DOHH2 (cell line): ENCODE measurements around the gene SBSN.

Experiments used
- CTCF ChIP-seq: fragments of 200-600 bp; sonication (generic); IDR thresholded peaks from one replicate; pipeline ENCODE4 v1.5.1; 2014; ENCODE audit warnings: antibody characterized with exemption, mild to moderate bottlenecking, low read depth, low read length; ENCODE audit not compliant: poor library complexity, severe bottlenecking
- EZH2phosphoT487 ChIP-seq: fragments of 200-600 bp; sonication (generic); IDR thresholded peaks from 2 replicates; pipeline ENCODE4 v1.6.1; 2017; ENCODE audit warnings: borderline replicate concordance, mild to moderate bottlenecking, antibody characterized with exemption, low read length, moderate library complexity, mixed read lengths

DNA sequence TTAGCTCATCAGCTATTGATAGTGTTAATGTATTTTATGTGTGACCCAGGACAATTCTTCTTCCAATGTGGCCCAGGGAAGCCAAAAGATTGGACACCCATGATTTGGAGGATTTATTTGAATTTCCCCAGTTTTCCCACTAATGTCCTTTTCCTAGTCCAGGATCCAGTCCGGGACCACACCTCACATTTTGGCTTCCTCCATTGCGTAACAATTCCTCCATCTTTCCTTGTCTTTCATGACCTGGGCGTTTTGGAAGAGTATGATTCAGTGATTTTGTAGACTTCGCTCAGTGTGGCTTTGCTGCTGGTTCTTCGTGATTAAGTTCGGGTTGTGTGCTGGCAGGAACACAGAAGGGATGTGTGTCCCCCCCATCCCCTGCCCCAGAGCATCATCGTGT is 38.6 kb upstream of the SBSN start:
- TF ChIP-seq CTCF, result no peak
- TF ChIP-seq EZH2phosphoT487, result no peak
